Measurements from ENCODE around the gene FOSL1. TPM values are rescaled to one million over a fixed set of nuclear protein-coding genes. Genes with fewer than 3 reads are reported as not detected.

Gene FOSL1
- total RNA-seq, 1 experiment from 2014 or later: 33.7 TPM

- no peak overlapping the region for H3T11ph ChIP-seq (ENCODE audit: low read length)
- H3K9ac ChIP-seq (ENCODE audit: extremely low read depth, insufficient read length, low read length): peak overlapping the region; percentile 85
- no peaks in the 10 kb centered on the region for H3K79me1 ChIP-seq (ENCODE audit: insufficient read depth, low read depth, low read length, poor library complexity, severe bottlenecking)
- peak; percentile 23 for DNase-seq
- no peak overlapping the region for H3K23ac ChIP-seq (ENCODE audit: insufficient read length, low read depth, low read length)
- H2BK20ac ChIP-seq (ENCODE audit: low read depth, low read length, poor library complexity, severe bottlenecking): no peak overlapping the region
- Mint-ChIP-seq H3K27me3 (ENCODE audit: low read depth) (no peaks in the 10 kb centered on the region), H3K36me3 (ENCODE audit: insufficient read depth in 1 of 3, low read depth in 3 of 3) (peaks cover 26 to 41% (median 40%) of the 10 kb centered on the region in 3 experiments), H3K27ac (no peak overlapping the region), H3K4me1 (peaks cover 20% of the 10 kb centered on the region in 2 experiments), H3K9me3 (peaks cover 0 to 3% of the 10 kb centered on the region in 2 experiments; a peak in 1 of 5 replicates), H3K4me3 (peak overlapping the region; percentile 78 to 93)
- H4K8ac ChIP-seq (replicated peaks; ENCODE audit: insufficient read length, low read depth, low read length): no peak overlapping the region
- no peak overlapping the region for H2AFZ ChIP-seq (ENCODE audit: low read length)
- no peak overlapping the region for H3K14ac ChIP-seq (ENCODE audit: insufficient read depth, low read length)
- no peak overlapping the region for H4K91ac ChIP-seq (ENCODE audit: insufficient read length, low read depth, low read length)
- peak overlapping the region; percentile 92 for H3K4me2 ChIP-seq (ENCODE audit: insufficient read depth, insufficient read length, low read length)
- WGBS (ENCODE audit: extremely low coverage, insufficient read length, low lambda C conversion rate): no CpG with 5 or more reads among the region's 13 CpGs
- no peaks in the 10 kb centered on the region for H3K4me1 ChIP-seq (ENCODE audit: insufficient read depth, low read length)
- no peaks in the 10 kb centered on the region for H3K9me3 ChIP-seq (ENCODE audit: control insufficient read depth, low read depth, low read length)
- no peak overlapping the region for H3K18ac ChIP-seq (ENCODE audit: insufficient read length, low read depth, low read length)
- H3K79me2 ChIP-seq (ENCODE audit: insufficient read depth, low read length): peaks cover 3% of the 10 kb centered on the region; the same call in 1 of the 2 replicates
- no peak overlapping the region for H3K56ac ChIP-seq (ENCODE audit: insufficient read length, low read depth, low read length)
- peaks cover 2% of the 10 kb centered on the region for H4K20me1 ChIP-seq (ENCODE audit: control insufficient read depth, insufficient read depth, insufficient read length)
- no peak overlapping the region for H2AK5ac ChIP-seq (ENCODE audit: insufficient read length, low read length)
- TF ChIP-seq CTCF (conservative IDR thresholded peaks at IDR 0.05): no peak
- H2BK12ac ChIP-seq (ENCODE audit: insufficient read length, low read depth, low read length): no peak overlapping the region
- no peak overlapping the region for H3K27ac ChIP-seq (ENCODE audit: insufficient read length, low read depth, low read length)
- H3K23me2 ChIP-seq (ENCODE audit: insufficient read length, low read depth, low read length, poor library complexity, severe bottlenecking): peaks cover 22% of the 10 kb centered on the region
- no peak overlapping the region for H2BK15ac ChIP-seq (ENCODE audit: low read depth, low read length)
- no peak overlapping the region for H2BK120ac ChIP-seq (ENCODE audit: low read depth, low read length, poor library complexity, severe bottlenecking)
- no peak overlapping the region for H4K5ac ChIP-seq (ENCODE audit: insufficient read length, low read depth, low read length)
- no peak overlapping the region for H2BK5ac ChIP-seq (ENCODE audit: insufficient read length, low read length)
- H3K27me3 ChIP-seq (ENCODE audit: insufficient read depth, low read length): no peaks in the 10 kb centered on the region
- H3K4ac ChIP-seq (ENCODE audit: low read depth, low read length): no peak overlapping the region
Observed at GRCh38 chr11:65861533-65862183, 38.5 kb downstream of the FOSL1 start.

Data from H9 (cell line).